ENCODE data around the gene MANBA. TPM values are rescaled to one million over a fixed set of nuclear protein-coding genes. Genes with fewer than 3 reads are reported as not detected.

MANBA gene
- total and polyA plus RNA-seq, 2 of the 13 experiments (the other 11 are each of a cell fraction or from before 2014, with no cell fraction given), result 11.7 to 33.3 TPM

DNA sequence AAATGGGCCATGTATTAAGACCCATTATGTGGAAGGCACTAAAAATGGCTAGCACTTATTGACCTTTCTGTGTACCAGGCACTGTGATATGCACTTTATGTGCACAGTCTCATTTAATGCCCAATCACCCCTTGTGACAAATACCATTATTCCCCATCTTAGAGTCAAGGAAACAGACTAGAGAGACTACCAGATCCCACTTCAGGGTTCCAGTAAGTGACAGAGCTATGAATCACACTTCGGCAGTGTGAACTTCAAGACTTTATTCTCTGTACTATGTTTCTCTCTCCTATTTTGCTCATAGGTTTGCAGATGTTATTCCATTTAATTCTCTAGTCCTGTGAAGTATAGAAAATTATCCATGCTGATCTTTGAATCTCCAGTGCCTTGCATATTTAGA lies 152.6 kb downstream of the MANBA start:
- TF ChIP-seq HMG20B (CRISPR knock-in tag; conservative IDR thresholded peaks at IDR 0.05) (no peak), MXI1 (IDR thresholded peaks at IDR 0.05; ENCODE audit: borderline replicate concordance, low read depth, low read length) (no peak), TGIF2 (CRISPR knock-in tag; IDR thresholded peaks at IDR 0.05) (no peak), NR2F2 (IDR thresholded peaks at IDR 0.05; ENCODE audit: borderline replicate concordance, low read depth) (no peak), SP140L (CRISPR knock-in tag; IDR thresholded peaks at IDR 0.05; ENCODE audit: borderline replicate concordance) (no peak), NFATC3 (CRISPR knock-in tag; IDR thresholded peaks at IDR 0.05) (no peak), ZNF552 (CRISPR knock-in tag; IDR thresholded peaks at IDR 0.05; ENCODE audit: borderline replicate concordance) (no peak), RAD21 (CRISPR knock-in tag; IDR thresholded peaks at IDR 0.05) (no peak)
- TF ChIP-seq, protein P1, sequence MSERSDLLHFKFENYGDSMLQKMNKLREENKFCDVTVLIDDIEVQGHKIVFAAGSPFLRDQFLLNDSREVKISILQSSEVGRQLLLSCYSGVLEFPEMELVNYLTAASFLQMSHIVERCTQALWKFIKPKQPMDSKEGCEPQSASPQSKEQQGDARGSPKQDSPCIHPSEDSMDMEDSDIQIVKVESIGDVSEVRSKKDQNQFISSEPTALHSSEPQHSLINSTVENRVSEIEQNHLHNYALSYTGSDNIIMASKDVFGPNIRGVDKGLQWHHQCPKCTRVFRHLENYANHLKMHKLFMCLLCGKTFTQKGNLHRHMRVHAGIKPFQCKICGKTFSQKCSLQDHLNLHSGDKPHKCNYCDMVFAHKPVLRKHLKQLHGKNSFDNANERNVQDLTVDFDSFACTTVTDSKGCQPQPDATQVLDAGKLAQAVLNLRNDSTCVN (CRISPR knock-in tag; IDR thresholded peaks at IDR 0.05; ENCODE audit: borderline replicate concordance), result no peak
- TF ChIP-seq, protein P2, sequence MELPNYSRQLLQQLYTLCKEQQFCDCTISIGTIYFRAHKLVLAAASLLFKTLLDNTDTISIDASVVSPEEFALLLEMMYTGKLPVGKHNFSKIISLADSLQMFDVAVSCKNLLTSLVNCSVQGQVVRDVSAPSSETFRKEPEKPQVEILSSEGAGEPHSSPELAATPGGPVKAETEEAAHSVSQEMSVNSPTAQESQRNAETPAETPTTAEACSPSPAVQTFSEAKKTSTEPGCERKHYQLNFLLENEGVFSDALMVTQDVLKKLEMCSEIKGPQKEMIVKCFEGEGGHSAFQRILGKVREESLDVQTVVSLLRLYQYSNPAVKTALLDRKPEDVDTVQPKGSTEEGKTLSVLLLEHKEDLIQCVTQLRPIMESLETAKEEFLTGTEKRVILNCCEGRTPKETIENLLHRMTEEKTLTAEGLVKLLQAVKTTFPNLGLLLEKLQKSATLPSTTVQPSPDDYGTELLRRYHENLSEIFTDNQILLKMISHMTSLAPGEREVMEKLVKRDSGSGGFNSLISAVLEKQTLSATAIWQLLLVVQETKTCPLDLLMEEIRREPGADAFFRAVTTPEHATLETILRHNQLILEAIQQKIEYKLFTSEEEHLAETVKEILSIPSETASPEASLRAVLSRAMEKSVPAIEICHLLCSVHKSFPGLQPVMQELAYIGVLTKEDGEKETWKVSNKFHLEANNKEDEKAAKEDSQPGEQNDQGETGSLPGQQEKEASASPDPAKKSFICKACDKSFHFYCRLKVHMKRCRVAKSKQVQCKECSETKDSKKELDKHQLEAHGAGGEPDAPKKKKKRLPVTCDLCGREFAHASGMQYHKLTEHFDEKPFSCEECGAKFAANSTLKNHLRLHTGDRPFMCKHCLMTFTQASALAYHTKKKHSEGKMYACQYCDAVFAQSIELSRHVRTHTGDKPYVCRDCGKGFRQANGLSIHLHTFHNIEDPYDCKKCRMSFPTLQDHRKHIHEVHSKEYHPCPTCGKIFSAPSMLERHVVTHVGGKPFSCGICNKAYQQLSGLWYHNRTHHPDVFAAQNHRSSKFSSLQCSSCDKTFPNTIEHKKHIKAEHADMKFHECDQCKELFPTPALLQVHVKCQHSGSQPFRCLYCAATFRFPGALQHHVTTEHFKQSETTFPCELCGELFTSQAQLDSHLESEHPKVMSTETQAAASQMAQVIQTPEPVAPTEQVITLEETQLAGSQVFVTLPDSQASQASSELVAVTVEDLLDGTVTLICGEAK (IDR thresholded peaks at IDR 0.05), result no peak
- TF ChIP-seq, protein P2 (CRISPR knock-in tag; IDR thresholded peaks at IDR 0.05), result no peak
- no peaks in the 10 kb centered on the region for H3K9me3 ChIP-seq (ENCODE audit: low read length)
- 100% methylated on average over 1 of the region's 1 CpG for WGBS (ENCODE audit: low lambda C conversion rate)
- no peaks in the 10 kb centered on the region for H3K79me2 ChIP-seq (ENCODE audit: insufficient read depth, low read length)
- H3K4me2 ChIP-seq (ENCODE audit: low read depth, low read length), result no peak overlapping the region
- DNase-seq (ENCODE audit: low spot score) (no peak), FAIRE-seq (no peak), ATAC-seq (no peak)
- H3K4me3 ChIP-seq (replicated peaks in 1 of 3; ENCODE audit: insufficient read depth in 1 of 3, low read depth in 2 of 3, low read length in 3 of 3), result no peak overlapping the region
- POLR2A ChIA-PET, result no interaction called here
- H3K27me3 ChIP-seq (ENCODE audit: control insufficient read depth in 1 of 2, insufficient read depth in 2 of 2, low read length in 2 of 2), result no peaks in the 10 kb centered on the region
- no peak overlapping the region for H2AFZ ChIP-seq (ENCODE audit: low read length)
- CTCF ChIA-PET (ENCODE audit: low intra/inter-chr PET ratio, low total read pairs), result no interaction called here
- in situ Hi-C loops (cut with HindIII; ENCODE audit: extremely low pct_ligation_motif_present, low pct_unique_long_range_greater_than_20kb) (no loop called here), intact Hi-C loops (cut with micrococcal nuclease; ENCODE audit: unreplicated experiment) (no loop called here)
- H3K27ac ChIP-seq (ENCODE audit: extremely low read length, insufficient read depth, low read length), result no peak overlapping the region
- peaks cover 26 to 69% of the 10 kb centered on the region in 2 experiments for H3K36me3 ChIP-seq (replicated peaks in 1 of 2; ENCODE audit: control insufficient read depth in 1 of 2, insufficient read depth in 2 of 2, low read length in 2 of 2)
- BruUV-seq (replicated peaks), result no TSS peak
- no peak overlapping the region for H3K9ac ChIP-seq (ENCODE audit: insufficient read depth, low read depth, low read length)
- no peaks in the 10 kb centered on the region for H3K4me1 ChIP-seq (ENCODE audit: insufficient read depth, low read length)
- no peaks in the 10 kb centered on the region for H4K20me1 ChIP-seq (ENCODE audit: insufficient read depth, low read length)
